Epidermal melanocyte (primary cell): ENCODE results near the gene ARMC8.

Experiments used
- DNase-seq: peaks from one replicate; pipeline ENCODE4 v3.0.0; 2011; ENCODE audit warnings: low spot score; ENCODE audit not compliant: insufficient read length

The ARMC8 gene

GRCh38 chr3:138307899-138308298 is 120.8 kb downstream of the ARMC8 start:
- DNase-seq = no peak

DNA sequence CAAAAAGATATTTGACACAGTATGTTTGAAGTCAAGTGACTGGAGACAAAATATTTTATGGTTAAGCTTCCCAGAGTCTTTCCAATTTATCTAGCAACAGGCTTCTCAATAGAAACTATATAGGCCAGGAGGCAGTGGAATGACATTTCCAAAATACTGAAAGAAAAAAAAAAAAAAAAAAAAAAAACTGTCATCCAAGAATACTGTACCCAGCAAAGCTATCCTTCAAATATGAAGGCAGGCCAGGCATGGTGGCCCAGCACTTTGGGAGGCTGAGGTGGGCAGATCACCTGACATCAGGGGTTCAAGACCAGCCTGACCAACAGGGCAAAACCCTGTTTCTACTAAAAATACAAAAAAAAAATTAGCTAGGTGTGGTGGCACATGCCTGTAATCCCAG is 121.7 kb downstream of the ARMC8 start:
- DNase-seq = no peak

DNA sequence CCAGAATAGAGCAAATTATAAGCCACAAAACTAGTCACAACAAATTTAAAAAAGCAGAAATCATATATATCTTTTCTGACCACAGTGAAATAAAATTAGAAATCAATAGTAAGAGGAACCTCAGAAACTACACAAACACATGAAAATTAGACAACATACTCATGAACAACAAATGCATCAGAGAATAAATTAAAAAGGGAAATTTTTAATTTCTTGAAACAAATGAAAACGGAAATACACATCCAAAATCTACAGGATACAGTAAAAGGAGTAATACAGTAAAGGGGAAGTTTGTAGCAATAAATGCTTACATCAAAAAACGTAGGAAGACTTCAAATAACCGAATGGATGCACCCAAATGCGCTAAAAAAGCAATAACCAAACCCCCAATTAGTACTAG is 123.4 kb downstream of the ARMC8 start:
- no peak for DNase-seq

DNA sequence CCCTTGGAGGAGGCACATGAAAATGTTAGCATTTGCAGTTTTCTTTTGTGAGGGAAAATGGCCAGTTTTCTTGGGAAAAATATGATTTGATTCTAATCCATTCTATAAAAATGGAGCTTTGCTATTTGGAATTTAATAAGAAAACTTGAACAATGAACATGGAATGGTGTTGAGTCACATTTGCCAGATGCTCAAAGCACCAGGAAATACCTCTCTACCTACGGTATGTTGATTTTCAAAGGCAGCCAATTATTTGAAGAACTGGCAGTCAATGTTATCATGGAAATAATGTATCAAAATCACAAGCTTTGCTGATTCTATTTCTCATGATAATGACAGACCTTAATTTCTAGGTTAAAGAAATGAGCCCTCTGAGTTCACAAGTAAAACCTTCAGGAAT is 127.7 kb downstream of the ARMC8 start:
- no peak for DNase-seq

GRCh38 chr3:138317687-138318086 is 130.6 kb downstream of the ARMC8 start:
- no peak for DNase-seq

- no peak for DNase-seq
Measured at GRCh38 chr3:138323971-138324370, 136.9 kb downstream of the ARMC8 start.

GRCh38 chr3:138325990-138326389 is 138.9 kb downstream of the ARMC8 start:
- DNase-seq = no peak

DNA sequence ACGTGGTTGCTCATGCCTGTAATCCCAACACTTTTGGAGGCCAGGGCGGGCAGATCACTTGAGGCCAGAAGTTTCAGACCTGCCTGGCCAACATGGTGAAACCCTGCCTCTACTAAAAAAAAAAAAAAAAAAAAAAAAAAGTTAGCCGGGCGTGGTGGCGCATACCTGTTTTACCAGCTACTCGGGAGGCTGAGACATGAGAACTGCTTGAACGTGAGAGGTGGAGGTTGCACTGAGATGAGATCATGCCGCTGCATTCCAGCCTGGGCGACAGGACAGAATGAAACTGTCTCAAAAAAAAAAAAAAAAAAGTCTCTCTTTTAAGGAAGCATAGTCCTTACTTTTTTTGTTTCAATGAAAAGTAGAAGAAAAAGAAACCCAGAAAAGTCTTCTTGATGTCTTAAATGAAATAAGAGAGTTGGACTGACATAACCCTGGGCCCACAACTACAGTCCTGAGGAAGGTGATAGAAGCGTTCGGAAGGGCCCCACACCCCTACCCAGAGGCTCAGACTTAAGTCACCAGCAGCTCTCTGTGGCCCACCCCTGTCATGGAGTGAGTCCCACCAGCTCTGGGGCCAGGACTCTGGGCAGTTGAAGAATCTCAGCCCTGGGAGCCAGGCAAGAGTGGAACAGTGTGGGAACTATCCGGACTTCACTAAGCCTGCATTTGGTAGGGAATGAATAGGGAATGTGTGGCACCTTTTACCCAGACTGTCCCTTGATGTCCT is 139.9 kb downstream of the ARMC8 start:
- no peak for DNase-seq

GRCh38 chr3:138327831-138328230 is 140.7 kb downstream of the ARMC8 start:
- no peak for DNase-seq

- peak; percentile 43 for DNase-seq
Measured at GRCh38 chr3:138328341-138328740, 141.2 kb downstream of the ARMC8 start.

DNA sequence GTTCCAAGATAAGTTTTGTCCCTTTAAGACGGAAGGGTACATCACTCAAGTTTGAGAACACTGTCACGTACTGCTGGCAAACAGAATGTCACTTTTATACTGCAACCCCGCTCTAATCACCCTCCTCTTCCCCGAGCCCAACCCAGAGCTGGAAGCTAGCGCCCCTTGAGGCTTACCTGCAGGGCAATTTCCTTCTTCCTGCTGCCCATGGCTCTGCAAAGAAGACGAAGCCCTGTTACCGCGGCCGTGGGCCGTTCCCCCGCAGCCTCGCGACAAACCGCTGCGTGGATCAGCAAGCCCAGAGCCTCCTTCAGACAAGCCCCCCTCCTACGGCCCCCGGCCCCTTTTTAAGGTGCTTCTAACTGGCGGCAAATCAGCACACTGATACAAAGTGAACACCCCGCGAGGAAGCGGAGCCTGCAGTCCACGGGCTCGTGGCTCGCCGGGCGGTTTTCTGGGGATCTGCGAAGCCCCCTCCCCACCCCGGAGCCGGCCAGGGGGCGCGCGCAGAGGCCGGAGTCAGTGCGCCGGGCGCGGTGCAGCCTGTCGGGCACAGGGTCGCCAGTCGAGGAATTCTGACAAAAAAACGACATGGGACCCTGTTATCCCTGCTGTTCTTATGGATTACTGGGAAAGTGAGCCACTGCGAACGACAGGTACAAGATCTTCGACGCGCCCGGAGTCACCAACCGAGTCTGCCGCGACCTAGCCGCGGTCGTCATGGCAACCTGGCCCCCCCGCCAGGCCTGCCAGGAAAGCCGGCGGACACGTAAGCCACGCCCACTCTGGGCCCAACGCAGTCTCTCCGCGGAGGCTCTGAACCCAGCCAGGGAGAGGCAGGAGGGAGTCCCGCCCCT is 142.3 kb downstream of the ARMC8 start, which contains the start of gene NME9:
Gene NME9, minus strand, starts transcription at position 725 of the 857 bp plus-strand sequence. Its CDS starts 516 bp downstream, at position 209.
- DNase-seq = peak; percentile 78

- no peak for DNase-seq
Measured at GRCh38 chr3:138329984-138330293, 142.8 kb downstream of the ARMC8 start.

DNA sequence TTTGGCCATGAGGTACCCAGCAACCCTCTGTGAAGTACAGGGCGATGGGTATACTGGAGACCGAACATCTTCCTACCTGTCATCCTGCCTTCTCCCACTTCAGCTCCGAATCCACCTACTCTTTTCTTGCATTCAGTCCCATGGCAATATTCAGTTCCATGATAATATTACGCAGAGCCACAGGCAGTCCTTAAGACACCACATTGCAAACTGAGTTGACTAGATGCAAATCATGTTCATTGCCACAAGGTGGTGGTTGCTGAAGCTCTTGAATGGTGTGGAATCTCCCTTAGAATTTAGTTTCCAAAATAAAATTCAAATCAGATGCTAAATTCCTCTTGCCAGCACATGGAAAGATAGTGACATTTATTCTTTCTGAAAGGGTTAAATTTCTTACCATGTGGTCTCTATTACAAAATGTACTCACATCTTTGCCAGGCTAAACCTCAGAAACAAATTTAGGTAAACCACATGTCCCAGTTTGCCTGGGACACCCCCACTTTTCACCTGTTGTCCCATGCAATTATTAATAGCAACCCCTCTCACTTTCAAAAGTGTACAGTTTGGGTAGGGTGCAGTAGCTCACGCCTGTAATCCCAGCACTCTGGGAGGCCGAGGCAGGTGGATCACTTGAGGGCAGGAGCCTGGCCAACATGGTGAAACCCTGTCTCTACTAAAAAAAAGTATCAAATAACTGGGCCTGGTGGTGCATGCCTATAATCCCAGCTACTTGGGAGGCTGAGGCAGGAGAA is 144.2 kb downstream of the ARMC8 start:
- no peak for DNase-seq

DNA sequence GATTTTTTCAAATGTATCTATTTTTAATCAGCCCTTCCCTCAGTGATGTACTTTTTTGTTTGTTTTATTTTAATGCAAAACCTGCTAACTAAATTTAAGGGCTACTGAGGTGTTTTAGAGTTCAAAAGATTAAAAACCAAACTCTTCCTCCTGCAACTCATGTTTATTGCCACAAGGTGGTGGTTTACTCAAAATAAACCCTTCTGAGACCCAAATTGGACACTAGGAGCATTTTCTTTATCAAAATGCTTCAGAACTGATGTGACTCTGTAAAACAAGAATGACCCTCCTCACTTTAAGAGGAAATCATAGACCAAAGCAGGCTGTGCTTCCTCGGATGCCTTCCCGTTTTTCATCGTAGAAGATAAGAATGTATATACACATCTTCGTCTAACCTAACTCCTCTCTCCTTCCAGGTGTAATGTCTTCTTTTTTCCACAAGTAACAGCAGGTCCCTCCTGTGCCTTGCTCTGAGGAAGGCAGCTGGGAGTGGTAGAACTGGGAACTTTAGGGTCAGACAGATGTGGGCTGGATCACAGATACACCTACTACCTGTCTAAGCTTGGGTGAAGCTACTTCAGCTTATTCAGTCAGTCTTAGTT is 145.5 kb downstream of the ARMC8 start:
- peak; percentile 70 for DNase-seq

- DNase-seq = no peak
Measured at GRCh38 chr3:138334608-138335007, 147.5 kb downstream of the ARMC8 start.

GRCh38 chr3:138336454-138336999 is 149.4 kb downstream of the ARMC8 start:
- no peak for DNase-seq

GRCh38 chr3:138338244-138338643 is 151.1 kb downstream of the ARMC8 start:
- no peak for DNase-seq

DNA sequence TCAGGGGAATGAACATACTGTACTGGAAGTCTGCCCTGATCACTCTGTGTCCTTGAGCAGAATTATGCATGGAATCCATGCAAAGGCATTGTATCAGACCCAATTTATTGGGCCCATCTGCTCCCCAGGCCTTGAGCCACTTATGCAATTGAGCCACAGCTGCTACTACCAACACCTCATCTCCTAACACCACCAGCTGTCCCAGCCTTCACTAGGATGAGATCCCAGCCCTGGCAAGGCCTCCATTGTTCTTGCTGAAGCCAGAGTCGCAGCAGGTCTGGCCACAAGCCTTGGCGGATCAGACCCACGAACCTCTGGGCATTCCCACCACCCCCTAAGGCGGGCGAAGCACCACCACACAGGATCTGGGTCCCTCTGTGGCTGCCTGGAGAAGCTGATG is 151.7 kb downstream of the ARMC8 start:
- peak; percentile 45 for DNase-seq

- no peak for DNase-seq
Measured at GRCh38 chr3:138340511-138340910, 153.4 kb downstream of the ARMC8 start.

DNA sequence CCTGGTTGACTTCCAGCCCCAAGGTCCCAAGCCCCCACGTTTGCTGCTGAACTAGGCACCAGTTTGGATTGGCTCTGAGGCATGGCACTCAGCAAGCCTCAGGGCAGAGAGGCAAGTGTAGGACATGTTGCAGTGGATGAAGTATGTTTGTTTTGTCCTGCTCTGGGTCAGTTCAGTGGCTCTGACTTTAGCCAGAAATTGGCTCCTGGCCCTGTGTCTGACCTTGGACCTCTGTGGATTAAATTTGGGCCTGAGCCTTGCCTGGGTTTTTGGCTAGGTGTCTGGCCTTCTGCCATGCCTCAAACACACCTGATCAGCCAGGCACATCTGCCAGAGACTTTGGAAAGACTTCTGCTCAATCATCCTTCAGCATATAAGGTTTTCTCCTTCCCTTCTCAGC is 157.7 kb downstream of the ARMC8 start:
- no peak for DNase-seq
